OCI-LY3 (cell line): Measurements from ENCODE around the gene TSPAN33.

ENCODE experiments used
- H2AFZ ChIP-seq: fragments of 200-600, 300-600 bp; shearing (Covaris generic); 2 replicates; pipeline ENCODE4 v1.6.0; 2014; ENCODE audit warnings: antibody characterized with exemption, low read depth, low read length
- H3K27ac ChIP-seq: fragments of 200-600, 300-600 bp; sonication (generic); 2 replicates; pipeline ENCODE4 v1.5.1; 2014; ENCODE audit warnings: mild to moderate bottlenecking, low read length, moderate library complexity, mixed read lengths
- H3K27me3 ChIP-seq: fragments of 200-600, 300-600 bp; sonication (generic); 2 replicates; pipeline ENCODE4 v1.6.1; 2014; ENCODE audit warnings: low read depth, low read length, mixed read lengths
- H3K36me3 ChIP-seq: fragments of 200-600, 300-600 bp; sonication (generic); replicated peaks from 2 replicates; pipeline ENCODE3; 2014; ENCODE audit warnings: low read depth, low read length, mixed read lengths
- H3K4me1 ChIP-seq: fragments of 300-600, 200-600 bp; sonication (generic); 2 replicates; pipeline ENCODE4 v1.6.1; 2014; ENCODE audit warnings: low read length, mixed read lengths
- H3K4me2 ChIP-seq: fragments of 200-600, 300-600 bp; sonication (generic); 2 replicates; pipeline ENCODE4 v1.6.1; 2014; ENCODE audit warnings: low read length, mixed read lengths
- H3K4me3 ChIP-seq: fragments of 300-600, 200-600 bp; sonication (generic); 2 replicates; pipeline ENCODE4 v1.5.1; 2014; ENCODE audit warnings: antibody characterized with exemption, mild to moderate bottlenecking, low read length, moderate library complexity
- H3K79me2 ChIP-seq: fragments of 300-600, 200-600 bp; shearing (Covaris generic); 2 replicates; pipeline ENCODE4 v1.6.1; 2014; ENCODE audit warnings: mild to moderate bottlenecking, low read length, mixed read lengths
- H3K9ac ChIP-seq: fragments of 300-600, 200-600 bp; shearing (Covaris generic); 2 replicates; pipeline ENCODE4 v1.6.0; 2014; ENCODE audit warnings: mild to moderate bottlenecking, low read length, moderate library complexity
- H3K9me3 ChIP-seq: fragments of 200-600, 300-600 bp; shearing (Covaris generic); 2 replicates; pipeline ENCODE4 v1.6.1; 2014; ENCODE audit warnings: low read length, mixed read lengths; ENCODE audit not compliant: insufficient read depth
- H4K20me1 ChIP-seq: fragments of 200-600, 300-600 bp; sonication (generic); 2 replicates; pipeline ENCODE4 v1.6.1; 2016; ENCODE audit warnings: low read length, mixed read lengths; ENCODE audit not compliant: insufficient read depth
- CTCF ChIP-seq: fragments of 200-600, 300-600 bp; sonication (generic); IDR thresholded peaks from 2 replicates; pipeline ENCODE4 v1.5.1; 2014; ENCODE audit warnings: antibody characterized with exemption, low read length, low read depth
- EZH2phosphoT487 ChIP-seq: fragments of 200-600 bp; shearing (Covaris generic); IDR thresholded peaks from 2 replicates; pipeline ENCODE4 v1.6.1; 2018; ENCODE audit warnings: antibody characterized with exemption, mixed run types, low read depth

The TSPAN33 gene

GRCh38 chr7:129143724-129144094 lies 798 bp upstream of the TSPAN33 start:
- Histone ChIP-seq H4K20me1 (peaks cover 8% of the 10 kb centered on the region), H3K4me1 (peaks cover 33% of the 10 kb centered on the region)
- no peak for TF ChIP-seq CTCF
- TF ChIP-seq EZH2phosphoT487, result no peak

GRCh38 chr7:129144834-129145668 lies 544 bp downstream of the TSPAN33 start:
- H3K27ac ChIP-seq, result peak overlapping the region; percentile 96
- peaks cover 17% of the 10 kb centered on the region for H4K20me1 ChIP-seq
- peaks cover 36% of the 10 kb centered on the region for H3K36me3 ChIP-seq
- H3K9ac ChIP-seq, result peak overlapping the region; percentile 98
- TF ChIP-seq CTCF, result peak; percentile 81
- no peak for TF ChIP-seq EZH2phosphoT487
- H3K27me3 ChIP-seq, result 0 out of 2 replicates have a peak, but pooled peaks cover 4% of the 10 kb centered on the region
- peaks cover 59% of the 10 kb centered on the region for H3K79me2 ChIP-seq
- H3K4me2 ChIP-seq, result peak overlapping the region; percentile 97
- no peak overlapping the region for H2AFZ ChIP-seq
- peaks cover 43% of the 10 kb centered on the region for H3K4me1 ChIP-seq
- peak overlapping the region; percentile 89 for H3K4me3 ChIP-seq
- H3K9me3 ChIP-seq, result no peaks in the 10 kb centered on the region

More at GRCh38 chr7:129143724-129144094, 798 bp upstream of the TSPAN33 start:
- Histone ChIP-seq H3K9ac (peak overlapping the region; percentile 12), H2AFZ (peak overlapping the region; percentile 31; the same call in 1 of the 2 replicates), H3K4me3 (peak overlapping the region; percentile 77), H3K27ac (no peak overlapping the region), H3K9me3 (no peaks in the 10 kb centered on the region), H3K4me2 (peak overlapping the region; percentile 90), H3K36me3 (peaks cover 25% of the 10 kb centered on the region), H3K27me3 (0 out of 2 replicates have a peak, but pooled peaks cover 4% of the 10 kb centered on the region), H3K79me2 (peaks cover 46% of the 10 kb centered on the region)

- H3K9me3 ChIP-seq, result no peaks in the 10 kb centered on the region
- H3K4me2 ChIP-seq, result peak overlapping the region; percentile 97
- peak overlapping the region; percentile 89 for H3K4me3 ChIP-seq
- H3K27me3 ChIP-seq, result 0 out of 2 replicates have a peak, but pooled peaks cover 4% of the 10 kb centered on the region
- peak overlapping the region; percentile 98 for H3K9ac ChIP-seq
- peak overlapping the region; percentile 96 for H3K27ac ChIP-seq
- no peak overlapping the region for H2AFZ ChIP-seq
- H3K79me2 ChIP-seq, result peaks cover 73% of the 10 kb centered on the region
- peaks cover 46% of the 10 kb centered on the region for H3K4me1 ChIP-seq
- TF ChIP-seq EZH2phosphoT487 (no peak), CTCF (no peak)
- H4K20me1 ChIP-seq, result peaks cover 31% of the 10 kb centered on the region
- peaks cover 50% of the 10 kb centered on the region for H3K36me3 ChIP-seq
Observed at GRCh38 chr7:129146237-129146979, 1.9 kb downstream of the TSPAN33 start.

GRCh38 chr7:129147731-129148130 lies 3.2 kb downstream of the TSPAN33 start:
- peak overlapping the region; percentile 96 for H3K27ac ChIP-seq
- peak overlapping the region; percentile 97 for H3K4me2 ChIP-seq
- H3K4me3 ChIP-seq, result peak overlapping the region; percentile 89
- peaks cover 44% of the 10 kb centered on the region for H4K20me1 ChIP-seq
- no peak overlapping the region for H2AFZ ChIP-seq
- peaks cover 59% of the 10 kb centered on the region for H3K36me3 ChIP-seq
- peaks cover 46% of the 10 kb centered on the region for H3K4me1 ChIP-seq
- 0 out of 2 replicates have a peak, but pooled peaks cover 4% of the 10 kb centered on the region for H3K27me3 ChIP-seq
- TF ChIP-seq CTCF, result no peak
- no peak for TF ChIP-seq EZH2phosphoT487
- no peaks in the 10 kb centered on the region for H3K9me3 ChIP-seq
- H3K79me2 ChIP-seq, result peaks cover 86% of the 10 kb centered on the region
- H3K9ac ChIP-seq, result peak overlapping the region; percentile 98
